Muscle of leg (tissue), 9 donors: Measurements from ENCODE around the gene DDX27. TPM values are rescaled to one million over a fixed set of nuclear protein-coding genes. Genes with fewer than 3 reads are reported as not detected.

Experiments used
- polyA plus RNA-seq, 8 donors: library from polyadenylated mRNA; unstranded; fragments of 120-200 nt; gene quantifications; one replicate each; pipeline versions ENCODE4 v1.2.1 to v1.2.3, GENCODE V29; 2013; ENCODE audit warnings: inconsistent platforms in 1 of 8, low replicate concordance in 1 of 8; ENCODE audit not compliant: insufficient read length in 8 of 8, insufficient read depth in 1 of 8
- total RNA-seq: library from RNA; stranded (reverse); fragments of 120-200 nt; gene quantifications from one replicate; pipeline ENCODE4 v1.2.4, GENCODE V29; 2013

Gene DDX27
- total and polyA plus RNA-seq, 9 donors = 23.5 to 36.4 (median 31.8) TPM

Other genes starting within 250 kb of the DDX27 start
- 53.4 TPM for gene CSE1L, start 173.1 kb upstream of the DDX27 start, total RNA-seq
- gene CSE1L, start 173.1 kb upstream of the DDX27 start, polyA plus RNA-seq = 10 to 100 TPM; 52.7 to 70.6 (median 61.3) TPM
- 29.1 TPM for gene STAU1, start 31.1 kb upstream of the DDX27 start, total RNA-seq
- gene STAU1, start 31.1 kb upstream of the DDX27 start, polyA plus RNA-seq = 10 to 100 TPM; 46.1 to 68.5 (median 54.9) TPM
- 12.3 TPM for gene ZNFX1, start 58.6 kb downstream of the DDX27 start, total RNA-seq
- gene ZNFX1, start 58.6 kb downstream of the DDX27 start, polyA plus RNA-seq = 10 to 100 TPM in 4 of 8 donors, 1 to 10 TPM in 4; 8.3 to 12.1 (median 10.1) TPM